Colonic mucosa (tissue), 4 donors: Measurements from ENCODE around the gene PTCD1. TPM values are rescaled to one million over a fixed set of nuclear protein-coding genes. Genes with fewer than 3 reads are reported as not detected.

Experiments used
- DNase-seq: peaks from one replicate; pipeline ENCODE4 v3.0.0-alpha.2; 2020
- H3K27ac ChIP-seq: fragments of 200-600 bp; one replicate; pipeline ENCODE4 v1.8.0; 2021
- H3K27me3 ChIP-seq: fragments of 200-600 bp; one replicate; pipeline ENCODE4 v1.8.0; 2021
- H3K36me3 ChIP-seq: fragments of 200-600 bp; one replicate; pipeline ENCODE4 v1.8.0; 2021
- H3K4me1 ChIP-seq: fragments of 200-600 bp; one replicate; pipeline ENCODE4 v1.8.0; 2021; ENCODE audit warnings: mild to moderate bottlenecking
- H3K4me3 ChIP-seq: fragments of 200-600 bp; one replicate; pipeline ENCODE4 v1.8.0; 2021
- H3K9ac ChIP-seq, 2 donors: one replicate each; pipeline ENCODE4 v1.7.0; 2013; ENCODE audit warnings: control low read depth in 2 of 2, low read depth in 2 of 2, low read length in 2 of 2
- H3K9me3 ChIP-seq: fragments of 200-600 bp; one replicate; pipeline ENCODE4 v1.8.0; 2021
- intact Hi-C: fragments of 100-400 bp; cut with DNase I; formaldehyde crosslinking; loops from one replicate; pipeline ENCODE4 v1.14.1; 2022
- total RNA-seq, 2 donors: library from RNA; stranded (reverse); fragmentation: NEBNext Ultra II Directional in 1 of 2; extraction: Animal tissue kit (Norgen Biotek cat#: 25700) in 1 of 2; gene quantifications; one replicate each; pipeline ENCODE4 v1.2.1, GENCODE V29; 2021
- TF ChIP-seq, protein P1 (sequence below): fragments of 200-600 bp; IDR thresholded peaks from one replicate; pipeline ENCODE4 v1.8.0; 2022; ENCODE audit warnings: antibody characterized with exemption, mild to moderate bottlenecking
- donor health status: healthy.
- donor health status: DM: no; HTN: no; CAD: no.
- donor health status: DM: no; HTN: no; CAD: no.

Gene PTCD1, protein sequence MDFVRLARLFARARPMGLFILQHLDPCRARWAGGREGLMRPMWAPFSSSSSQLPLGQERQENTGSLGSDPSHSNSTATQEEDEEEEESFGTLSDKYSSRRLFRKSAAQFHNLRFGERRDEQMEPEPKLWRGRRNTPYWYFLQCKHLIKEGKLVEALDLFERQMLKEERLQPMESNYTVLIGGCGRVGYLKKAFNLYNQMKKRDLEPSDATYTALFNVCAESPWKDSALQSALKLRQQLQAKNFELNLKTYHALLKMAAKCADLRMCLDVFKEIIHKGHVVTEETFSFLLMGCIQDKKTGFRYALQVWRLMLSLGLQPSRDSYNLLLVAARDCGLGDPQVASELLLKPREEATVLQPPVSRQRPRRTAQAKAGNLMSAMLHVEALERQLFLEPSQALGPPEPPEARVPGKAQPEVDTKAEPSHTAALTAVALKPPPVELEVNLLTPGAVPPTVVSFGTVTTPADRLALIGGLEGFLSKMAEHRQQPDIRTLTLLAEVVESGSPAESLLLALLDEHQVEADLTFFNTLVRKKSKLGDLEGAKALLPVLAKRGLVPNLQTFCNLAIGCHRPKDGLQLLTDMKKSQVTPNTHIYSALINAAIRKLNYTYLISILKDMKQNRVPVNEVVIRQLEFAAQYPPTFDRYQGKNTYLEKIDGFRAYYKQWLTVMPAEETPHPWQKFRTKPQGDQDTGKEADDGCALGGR
- total RNA-seq, result 1 to 10 TPM; 4.5 to 7.6 TPM

DNA sequence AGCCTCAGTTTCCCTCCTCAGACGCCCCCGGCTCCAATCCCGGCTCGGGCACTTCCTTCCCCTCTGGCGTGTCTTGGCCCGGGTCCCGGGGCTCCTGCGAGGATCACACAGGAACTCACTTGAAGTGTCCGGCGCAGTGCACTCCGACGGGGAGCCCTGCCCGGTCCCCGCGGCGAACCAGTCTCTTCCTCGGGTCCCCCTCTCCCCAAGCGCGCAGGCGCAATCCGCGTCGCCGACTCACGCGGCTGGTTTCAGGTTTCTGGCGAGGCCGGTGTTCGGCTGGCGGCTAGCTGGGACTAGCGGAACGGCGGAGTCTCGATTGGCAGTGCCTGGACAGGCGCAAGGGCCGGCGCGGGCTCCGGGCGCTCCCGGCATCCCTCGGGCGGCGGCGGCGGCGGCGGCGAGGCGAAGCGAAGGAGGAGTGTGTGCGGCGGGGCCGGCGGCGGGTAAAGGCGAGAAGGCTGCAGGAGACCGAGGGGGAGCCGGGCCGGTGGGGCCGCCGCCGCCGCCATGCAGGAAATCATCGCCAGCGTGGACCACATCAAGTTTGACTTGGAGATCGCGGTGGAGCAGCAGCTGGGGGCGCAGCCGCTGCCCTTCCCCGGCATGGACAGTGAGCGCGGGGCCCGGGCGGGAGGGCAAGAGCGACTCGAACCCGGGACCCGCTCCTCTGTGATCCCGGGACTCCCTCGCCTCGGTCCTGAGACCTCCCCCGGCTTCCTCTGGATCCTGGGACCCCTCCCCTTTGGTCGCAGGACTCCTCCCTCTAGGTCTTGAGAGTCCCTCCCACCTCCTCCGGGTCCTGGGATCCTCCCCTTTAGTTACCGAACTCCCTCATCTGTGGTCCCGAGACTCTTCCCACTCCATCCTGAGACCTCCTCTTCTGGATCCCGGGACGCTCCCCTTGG is at the start of gene PTCD1, which contains the start of gene CPSF4:
Gene PTCD1, minus strand, starts transcription at position 226 of the 908 bp plus-strand sequence. CDS start 3,556 bp downstream, outside the sequence.
Gene CPSF4, plus strand, starts transcription at position 371 of the 908 bp plus-strand sequence. Its CDS starts 140 bp downstream, at position 511.
- TF ChIP-seq, protein P1, sequence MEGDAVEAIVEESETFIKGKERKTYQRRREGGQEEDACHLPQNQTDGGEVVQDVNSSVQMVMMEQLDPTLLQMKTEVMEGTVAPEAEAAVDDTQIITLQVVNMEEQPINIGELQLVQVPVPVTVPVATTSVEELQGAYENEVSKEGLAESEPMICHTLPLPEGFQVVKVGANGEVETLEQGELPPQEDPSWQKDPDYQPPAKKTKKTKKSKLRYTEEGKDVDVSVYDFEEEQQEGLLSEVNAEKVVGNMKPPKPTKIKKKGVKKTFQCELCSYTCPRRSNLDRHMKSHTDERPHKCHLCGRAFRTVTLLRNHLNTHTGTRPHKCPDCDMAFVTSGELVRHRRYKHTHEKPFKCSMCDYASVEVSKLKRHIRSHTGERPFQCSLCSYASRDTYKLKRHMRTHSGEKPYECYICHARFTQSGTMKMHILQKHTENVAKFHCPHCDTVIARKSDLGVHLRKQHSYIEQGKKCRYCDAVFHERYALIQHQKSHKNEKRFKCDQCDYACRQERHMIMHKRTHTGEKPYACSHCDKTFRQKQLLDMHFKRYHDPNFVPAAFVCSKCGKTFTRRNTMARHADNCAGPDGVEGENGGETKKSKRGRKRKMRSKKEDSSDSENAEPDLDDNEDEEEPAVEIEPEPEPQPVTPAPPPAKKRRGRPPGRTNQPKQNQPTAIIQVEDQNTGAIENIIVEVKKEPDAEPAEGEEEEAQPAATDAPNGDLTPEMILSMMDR, result no peak
- H3K4me1 ChIP-seq, result peaks cover 7% of the 10 kb centered on the region
- peak within 1 kb of the TSS; percentile 84 for H3K27ac ChIP-seq
- peak within 1 kb of the TSS; percentile 90 to 91 for H3K9ac ChIP-seq
- DNase-seq, result peak; percentile 97
- peak within 1 kb of the TSS; percentile 100 for H3K4me3 ChIP-seq
- intact Hi-C loops, result no loop called here
- H3K27me3 ChIP-seq, result no peaks in the 10 kb centered on the region
- no peaks in the 10 kb centered on the region for H3K36me3 ChIP-seq
- H3K9me3 ChIP-seq, result no peaks in the 10 kb centered on the region

DNA sequence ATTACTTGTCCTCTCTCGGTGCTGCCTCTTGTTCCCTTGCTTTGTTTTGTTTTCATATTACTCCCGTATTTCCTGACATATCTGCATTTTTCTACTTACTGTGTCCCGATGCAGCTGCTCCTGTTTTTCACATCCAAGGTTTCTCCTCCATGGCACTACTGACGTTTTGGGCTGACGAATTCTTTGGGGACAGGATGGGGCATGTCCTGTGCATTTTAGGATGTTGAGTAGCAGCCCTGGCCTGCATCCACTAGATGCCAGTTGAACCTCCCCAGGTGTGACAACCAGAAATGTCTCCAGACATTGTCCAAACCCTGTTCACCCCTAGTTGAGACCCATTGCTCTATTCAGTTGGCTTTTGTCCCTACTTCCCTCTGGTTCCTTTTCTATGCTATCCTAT is 46.5 kb upstream of the PTCD1 start:
- Histone ChIP-seq H3K36me3 (peaks cover 5% of the 10 kb centered on the region), H3K27ac (no peak overlapping the region), H3K4me1 (no peaks in the 10 kb centered on the region), H3K9ac (no peak overlapping the region), H3K27me3 (no peaks in the 10 kb centered on the region), H3K9me3 (no peaks in the 10 kb centered on the region), H3K4me3 (no peak overlapping the region)
- DNase-seq, result no peak
- TF ChIP-seq, protein P1, result no peak
- intact Hi-C loops, result no loop called here

DNA sequence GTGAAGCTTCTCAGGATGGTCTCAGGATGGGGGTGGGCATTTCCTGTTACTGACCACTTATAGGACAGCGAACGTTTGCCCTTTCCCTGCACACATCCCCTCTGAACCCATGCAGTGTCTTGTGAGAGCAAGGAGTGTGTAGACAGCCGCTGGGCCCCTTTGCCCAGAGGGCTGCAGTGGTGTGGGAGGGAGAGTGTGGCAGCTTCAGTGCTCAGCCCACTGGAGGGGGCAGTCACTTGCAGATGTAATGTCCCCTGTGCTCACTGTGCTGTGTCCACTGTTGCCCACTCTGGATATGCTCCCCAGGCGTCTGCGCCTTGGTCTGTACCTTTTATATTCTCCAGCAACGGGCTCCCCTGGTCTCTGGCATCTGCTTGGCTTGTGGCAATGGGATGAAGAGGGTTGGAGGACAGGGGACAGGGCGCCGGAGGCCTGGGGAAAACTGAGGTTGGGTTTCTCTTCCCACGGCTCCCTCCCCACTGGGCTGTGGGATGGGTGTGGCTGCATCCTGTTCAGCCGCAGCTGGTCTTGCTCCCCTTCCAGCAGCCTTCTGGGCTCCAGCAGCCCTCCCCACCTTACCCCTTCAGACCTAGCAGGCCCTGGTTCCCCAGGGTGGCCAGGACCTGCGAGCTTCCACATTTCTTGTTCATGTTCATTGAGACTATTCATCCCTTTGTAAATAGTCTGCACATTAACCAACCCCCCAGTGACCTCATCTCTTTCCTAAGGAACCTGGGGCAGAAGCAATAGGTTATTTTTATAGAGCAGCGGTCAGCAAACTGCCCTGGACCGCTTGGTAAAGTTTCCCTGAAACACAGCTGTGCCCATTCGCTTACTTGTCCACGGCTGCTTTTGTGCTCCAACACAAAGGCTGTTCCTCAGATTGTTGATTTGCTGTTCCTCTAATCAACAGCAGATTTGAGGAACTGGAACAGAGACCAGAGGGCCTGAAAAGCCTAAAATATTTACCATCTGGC is 40.2 kb upstream of the PTCD1 start:
- Histone ChIP-seq H3K27me3 (no peaks in the 10 kb centered on the region), H3K27ac (no peak overlapping the region), H3K9ac (peak overlapping the region in 1 of 2 donors; percentile 5), H3K9me3 (no peaks in the 10 kb centered on the region), H3K4me3 (no peak overlapping the region), H3K36me3 (peaks cover 5% of the 10 kb centered on the region), H3K4me1 (peaks cover 2% of the 10 kb centered on the region)
- intact Hi-C loops, result no loop called here
- TF ChIP-seq, protein P1, result no peak
- DNase-seq, result no peak

DNA sequence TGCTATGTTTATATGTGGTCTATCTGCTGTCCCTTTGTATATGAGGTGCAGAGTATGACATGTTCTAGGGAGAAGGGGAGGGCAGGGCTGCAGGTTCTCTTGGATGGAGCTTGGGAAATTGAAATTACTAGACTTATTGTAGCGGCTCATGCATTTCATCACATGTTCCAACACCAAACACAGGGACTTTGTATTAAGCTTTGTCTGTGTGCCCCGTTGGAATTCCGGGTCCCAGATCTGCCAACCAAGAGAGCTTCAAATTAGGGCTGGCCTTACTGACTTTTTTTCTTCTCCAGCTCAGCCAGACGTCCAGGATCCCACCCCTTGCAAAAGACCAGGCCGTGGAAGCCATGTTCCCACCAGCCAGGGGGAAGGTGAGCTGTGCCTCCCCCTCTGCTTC is 37.5 kb upstream of the PTCD1 start:
- no peaks in the 10 kb centered on the region for H3K27me3 ChIP-seq
- no peak for DNase-seq
- H3K9ac ChIP-seq, result no peak overlapping the region
- intact Hi-C loops, result no loop called here
- no peak overlapping the region for H3K27ac ChIP-seq
- H3K36me3 ChIP-seq, result peaks cover 5% of the 10 kb centered on the region
- peaks cover 3% of the 10 kb centered on the region for H3K4me1 ChIP-seq
- H3K9me3 ChIP-seq, result no peaks in the 10 kb centered on the region
- no peak overlapping the region for H3K4me3 ChIP-seq
- TF ChIP-seq, protein P1, result no peak
